Right kidney (tissue), 1 donor: ENCODE results near the gene GAPDH.

Experiments
- DNase-seq: peaks from one replicate; pipeline ENCODE4 v3.0.0-alpha.2; 2016

Gene GAPDH

DNA sequence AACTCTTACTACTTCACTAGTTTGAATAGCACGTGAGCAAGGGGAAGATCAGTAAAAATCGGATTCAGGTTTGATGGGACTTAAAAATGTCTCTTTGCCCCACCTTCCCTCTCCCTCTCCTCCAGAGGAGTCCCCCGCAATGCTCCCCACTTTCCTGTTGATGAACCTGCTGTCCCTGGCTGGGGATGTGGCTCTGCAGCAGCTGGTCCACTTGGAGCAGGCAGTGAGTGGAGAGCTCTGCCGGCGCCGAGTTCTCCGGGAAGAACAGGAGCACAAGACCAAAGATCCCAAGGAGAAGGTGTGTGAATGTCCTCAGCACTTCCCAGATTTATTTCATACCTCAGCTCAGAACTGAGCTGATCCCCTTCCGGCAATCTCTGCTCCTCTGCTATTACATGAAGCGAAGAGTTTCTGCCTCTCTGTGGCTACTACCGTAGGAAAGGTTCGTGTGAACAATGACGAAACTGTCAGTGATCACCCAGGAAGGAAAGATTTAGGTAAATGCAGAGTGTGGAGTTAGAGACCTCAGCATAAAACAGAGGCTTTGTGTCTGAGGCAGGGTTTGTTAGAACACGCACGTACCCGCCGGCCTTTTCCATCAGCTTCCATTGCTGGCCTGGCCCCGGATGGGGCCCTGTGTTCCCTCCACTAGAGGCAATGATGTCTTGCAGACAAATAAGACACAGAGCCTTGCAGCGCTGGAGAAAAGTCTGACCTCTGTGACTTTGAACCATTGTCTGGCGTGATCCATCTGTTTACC is 7.4 kb upstream of the GAPDH start:
- no peak for DNase-seq

DNA sequence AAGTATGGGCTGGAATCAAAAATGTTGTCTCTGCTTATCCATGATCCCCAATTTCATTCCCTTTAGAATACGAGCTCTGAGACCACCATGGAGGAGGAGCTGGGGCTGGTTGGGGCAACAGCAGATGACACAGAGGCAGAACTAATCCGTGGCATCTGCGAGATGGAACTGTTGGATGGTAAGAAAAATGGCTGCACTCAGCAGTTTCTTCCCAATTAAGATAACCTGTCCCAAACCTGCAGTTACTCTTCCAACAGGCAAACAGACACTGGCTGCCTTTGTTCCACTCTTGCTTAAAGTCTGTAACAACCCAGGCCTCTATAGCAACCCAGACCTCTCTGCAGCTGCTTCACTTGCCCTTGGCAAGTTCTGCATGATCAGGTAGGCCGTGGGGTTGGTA is 6.6 kb upstream of the GAPDH start:
- DNase-seq, result no peak

- DNase-seq, result no peak
Observed at GRCh38 chr12:6528539-6529235, 5.6 kb upstream of the GAPDH start.

GRCh38 chr12:6529291-6529737 is 5.0 kb upstream of the GAPDH start:
- no peak for DNase-seq

GRCh38 chr12:6530576-6531260 is 3.6 kb upstream of the GAPDH start:
- no peak for DNase-seq

DNA sequence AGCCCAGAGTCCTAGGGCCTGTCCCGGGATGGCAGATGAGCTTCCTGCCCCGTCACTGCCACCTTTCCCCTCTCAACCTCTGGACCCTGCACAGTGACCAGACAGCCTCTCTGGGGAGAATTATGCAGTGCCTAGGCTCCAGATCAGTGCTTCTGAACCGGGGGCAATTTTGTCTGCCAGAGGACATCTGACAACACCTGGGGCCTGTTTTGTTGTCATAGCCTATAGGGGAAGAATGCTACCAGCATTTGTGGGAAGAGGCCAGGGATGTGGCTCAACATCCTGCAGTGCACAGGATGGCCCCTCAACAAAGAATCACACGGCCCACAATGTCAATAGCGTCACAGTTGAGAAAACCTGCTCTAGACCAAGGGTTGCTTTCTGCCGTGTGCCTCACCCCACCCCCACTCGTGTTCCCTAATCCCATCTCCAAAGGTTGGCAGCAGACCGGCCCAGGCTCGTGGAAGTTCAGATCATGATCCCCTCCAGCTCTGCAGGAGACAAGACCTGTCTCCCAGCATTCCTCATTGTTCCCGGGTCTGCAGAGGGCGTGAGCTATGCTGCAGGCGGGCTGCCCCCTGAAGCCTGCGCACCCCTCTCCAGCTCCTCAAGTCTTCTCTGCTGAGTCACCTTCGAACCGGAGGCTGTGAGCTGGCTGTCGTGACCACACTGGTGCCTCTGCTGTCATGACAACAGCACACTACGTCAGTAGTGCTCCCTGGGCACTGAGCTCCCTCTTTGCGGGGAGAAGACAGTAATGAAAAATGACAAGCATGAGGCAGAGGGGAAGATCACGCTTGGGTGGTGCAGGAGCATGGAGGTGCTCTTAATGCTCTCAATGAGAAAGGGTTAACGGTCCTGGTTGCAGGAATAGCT is 2.0 kb upstream of the GAPDH start:
- DNase-seq, result peak; percentile 53

- no peak for DNase-seq
Observed at GRCh38 chr12:6532927-6533652, 1.2 kb upstream of the GAPDH start.

DNA sequence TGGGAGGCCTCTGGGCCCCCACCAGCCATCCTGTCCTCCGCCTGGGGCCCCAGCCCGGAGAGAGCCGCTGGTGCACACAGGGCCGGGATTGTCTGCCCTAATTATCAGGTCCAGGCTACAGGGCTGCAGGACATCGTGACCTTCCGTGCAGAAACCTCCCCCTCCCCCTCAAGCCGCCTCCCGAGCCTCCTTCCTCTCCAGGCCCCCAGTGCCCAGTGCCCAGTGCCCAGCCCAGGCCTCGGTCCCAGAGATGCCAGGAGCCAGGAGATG is 729 bp upstream of the GAPDH start:
- peak; percentile 96 for DNase-seq

GRCh38 chr12:6534695-6534944 is 303 bp downstream of the GAPDH start:
- no peak for DNase-seq

DNA sequence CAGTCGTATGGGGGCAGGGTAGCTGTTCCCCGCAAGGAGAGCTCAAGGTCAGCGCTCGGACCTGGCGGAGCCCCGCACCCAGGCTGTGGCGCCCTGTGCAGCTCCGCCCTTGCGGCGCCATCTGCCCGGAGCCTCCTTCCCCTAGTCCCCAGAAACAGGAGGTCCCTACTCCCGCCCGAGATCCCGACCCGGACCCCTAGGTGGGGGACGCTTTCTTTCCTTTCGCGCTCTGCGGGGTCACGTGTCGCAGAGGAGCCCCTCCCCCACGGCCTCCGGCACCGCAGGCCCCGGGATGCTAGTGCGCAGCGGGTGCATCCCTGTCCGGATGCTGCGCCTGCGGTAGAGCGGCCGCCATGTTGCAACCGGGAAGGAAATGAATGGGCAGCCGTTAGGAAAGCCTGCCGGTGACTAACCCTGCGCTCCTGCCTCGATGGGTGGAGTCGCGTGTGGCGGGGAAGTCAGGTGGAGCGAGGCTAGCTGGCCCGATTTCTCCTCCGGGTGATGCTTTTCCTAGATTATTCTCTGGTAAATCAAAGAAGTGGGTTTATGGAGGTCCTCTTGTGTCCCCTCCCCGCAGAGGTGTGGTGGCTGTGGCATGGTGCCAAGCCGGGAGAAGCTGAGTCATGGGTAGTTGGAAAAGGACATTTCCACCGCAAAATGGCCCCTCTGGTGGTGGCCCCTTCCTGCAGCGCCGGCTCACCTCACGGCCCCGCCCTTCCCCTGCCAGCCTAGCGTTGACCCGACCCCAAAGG is 804 bp downstream of the GAPDH start:
- DNase-seq, result peak; percentile 80

- DNase-seq, result no peak
Observed at GRCh38 chr12:6535697-6535946, 1.3 kb downstream of the GAPDH start.

DNA sequence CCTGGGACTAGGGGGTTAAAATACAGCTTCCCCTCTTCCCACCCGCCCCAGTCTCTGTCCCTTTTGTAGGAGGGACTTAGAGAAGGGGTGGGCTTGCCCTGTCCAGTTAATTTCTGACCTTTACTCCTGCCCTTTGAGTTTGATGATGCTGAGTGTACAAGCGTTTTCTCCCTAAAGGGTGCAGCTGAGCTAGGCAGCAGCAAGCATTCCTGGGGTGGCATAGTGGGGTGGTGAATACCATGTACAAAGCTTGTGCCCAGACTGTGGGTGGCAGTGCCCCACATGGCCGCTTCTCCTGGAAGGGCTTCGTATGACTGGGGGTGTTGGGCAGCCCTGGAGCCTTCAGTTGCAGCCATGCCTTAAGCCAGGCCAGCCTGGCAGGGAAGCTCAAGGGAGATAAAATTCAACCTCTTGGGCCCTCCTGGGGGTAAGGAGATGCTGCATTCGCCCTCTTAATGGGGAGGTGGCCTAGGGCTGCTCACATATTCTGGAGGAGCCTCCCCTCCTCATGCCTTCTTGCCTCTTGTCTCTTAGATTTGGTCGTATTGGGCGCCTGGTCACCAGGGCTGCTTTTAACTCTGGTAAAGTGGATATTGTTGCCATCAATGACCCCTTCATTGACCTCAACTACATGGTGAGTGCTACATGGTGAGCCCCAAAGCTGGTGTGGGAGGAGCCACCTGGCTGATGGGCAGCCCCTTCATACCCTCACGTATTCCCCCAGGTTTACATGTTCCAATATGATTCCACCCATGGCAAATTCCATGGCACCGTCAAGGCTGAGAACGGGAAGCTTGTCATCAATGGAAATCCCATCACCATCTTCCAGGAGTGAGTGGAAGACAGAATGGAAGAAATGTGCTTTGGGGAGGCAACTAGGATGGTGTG is 1.9 kb downstream of the GAPDH start:
- DNase-seq, result no peak

GRCh38 chr12:6536894-6537579 is 2.7 kb downstream of the GAPDH start:
- DNase-seq, result no peak

DNA sequence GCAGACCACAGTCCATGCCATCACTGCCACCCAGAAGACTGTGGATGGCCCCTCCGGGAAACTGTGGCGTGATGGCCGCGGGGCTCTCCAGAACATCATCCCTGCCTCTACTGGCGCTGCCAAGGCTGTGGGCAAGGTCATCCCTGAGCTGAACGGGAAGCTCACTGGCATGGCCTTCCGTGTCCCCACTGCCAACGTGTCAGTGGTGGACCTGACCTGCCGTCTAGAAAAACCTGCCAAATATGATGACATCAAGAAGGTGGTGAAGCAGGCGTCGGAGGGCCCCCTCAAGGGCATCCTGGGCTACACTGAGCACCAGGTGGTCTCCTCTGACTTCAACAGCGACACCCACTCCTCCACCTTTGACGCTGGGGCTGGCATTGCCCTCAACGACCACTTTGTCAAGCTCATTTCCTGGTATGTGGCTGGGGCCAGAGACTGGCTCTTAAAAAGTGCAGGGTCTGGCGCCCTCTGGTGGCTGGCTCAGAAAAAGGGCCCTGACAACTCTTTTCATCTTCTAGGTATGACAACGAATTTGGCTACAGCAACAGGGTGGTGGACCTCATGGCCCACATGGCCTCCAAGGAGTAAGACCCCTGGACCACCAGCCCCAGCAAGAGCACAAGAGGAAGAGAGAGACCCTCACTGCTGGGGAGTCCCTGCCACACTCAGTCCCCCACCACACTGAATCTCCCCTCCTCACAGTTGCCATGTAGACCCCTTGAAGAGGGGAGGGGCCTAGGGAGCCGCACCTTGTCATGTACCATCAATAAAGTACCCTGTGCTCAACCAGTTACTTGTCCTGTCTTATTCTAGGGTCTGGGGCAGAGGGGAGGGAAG is 3.5 kb downstream of the GAPDH start:
- peak; percentile 60 for DNase-seq

- DNase-seq, result no peak
Observed at GRCh38 chr12:6538420-6539313, 4.3 kb downstream of the GAPDH start.

DNA sequence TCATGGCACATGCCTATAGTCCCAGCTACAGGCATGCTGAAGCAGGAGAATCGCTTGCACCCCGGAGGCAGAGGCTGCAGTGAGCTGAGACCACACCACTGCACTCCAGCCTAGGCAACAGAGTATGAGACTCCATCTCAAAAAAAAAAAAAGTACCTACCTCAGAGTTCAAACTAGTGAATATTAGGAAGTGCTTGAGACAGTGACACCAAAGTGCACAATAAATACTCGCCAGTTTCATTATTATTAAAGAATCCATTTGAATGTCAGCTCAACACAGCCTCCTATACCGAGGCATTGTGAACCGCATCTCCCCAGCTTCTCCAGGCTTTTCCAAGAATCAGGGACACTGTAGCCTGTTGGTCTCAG is 5.0 kb downstream of the GAPDH start:
- no peak for DNase-seq

GRCh38 chr12:6539707-6540134 is 5.4 kb downstream of the GAPDH start:
- no peak for DNase-seq
